Measurements from ENCODE around the gene TMEM151A.
A peak's percentile ranks its signal among the peaks of the same experiment; 100 is the strongest.

TMEM151A gene

DNA sequence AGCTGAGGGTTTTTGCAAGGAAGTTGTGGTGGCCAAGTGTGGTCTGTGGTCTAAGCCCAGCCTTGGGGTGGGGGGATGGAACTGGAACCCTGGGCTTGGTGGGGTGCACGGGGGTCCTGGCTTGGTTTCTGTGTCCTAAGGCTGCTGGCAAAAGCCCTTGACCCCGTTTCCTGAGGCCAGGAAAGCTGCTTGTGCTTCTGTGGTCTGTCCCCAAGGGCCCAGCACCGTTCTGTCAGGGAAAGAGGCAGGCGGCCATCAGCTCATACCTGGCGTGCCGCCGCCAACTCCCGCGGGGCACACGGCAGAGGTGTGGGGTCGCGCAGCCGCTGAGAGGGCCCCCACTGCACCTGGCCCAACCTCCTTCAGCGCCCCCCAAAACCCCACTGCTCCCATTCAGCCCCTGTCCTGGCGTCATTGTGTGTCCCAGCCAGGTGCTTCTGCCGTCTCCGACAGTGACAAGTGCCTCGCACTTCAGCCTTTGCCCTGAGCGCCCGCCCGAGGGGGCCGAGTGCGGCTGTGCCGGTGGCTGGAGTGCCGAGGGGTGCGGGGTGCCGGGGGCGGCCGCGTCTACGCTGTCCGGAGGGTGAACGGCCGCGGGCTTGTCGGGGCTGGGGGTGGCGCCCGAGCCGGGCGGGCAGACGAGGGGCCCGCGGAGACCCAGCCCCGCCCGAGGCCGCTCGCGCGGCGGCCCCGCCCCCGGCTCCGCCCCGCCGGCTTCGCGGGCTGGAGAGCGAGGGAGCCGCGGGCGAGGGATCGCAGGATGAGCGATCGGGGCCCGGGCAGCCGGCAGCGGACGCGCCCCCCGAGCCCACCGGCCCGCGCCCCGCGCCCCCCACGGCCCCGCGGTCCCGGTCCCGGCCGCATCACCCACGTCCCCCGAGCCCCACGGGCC lies 14.0 kb upstream of the TMEM151A start, which contains the start of gene CNIH2:
Gene CNIH2 (plus strand): TSS at position 705 of the 892 bp plus-strand sequence. CDS start 282 bp downstream, outside the sequence.
- TF ChIP-seq, protein P1, sequence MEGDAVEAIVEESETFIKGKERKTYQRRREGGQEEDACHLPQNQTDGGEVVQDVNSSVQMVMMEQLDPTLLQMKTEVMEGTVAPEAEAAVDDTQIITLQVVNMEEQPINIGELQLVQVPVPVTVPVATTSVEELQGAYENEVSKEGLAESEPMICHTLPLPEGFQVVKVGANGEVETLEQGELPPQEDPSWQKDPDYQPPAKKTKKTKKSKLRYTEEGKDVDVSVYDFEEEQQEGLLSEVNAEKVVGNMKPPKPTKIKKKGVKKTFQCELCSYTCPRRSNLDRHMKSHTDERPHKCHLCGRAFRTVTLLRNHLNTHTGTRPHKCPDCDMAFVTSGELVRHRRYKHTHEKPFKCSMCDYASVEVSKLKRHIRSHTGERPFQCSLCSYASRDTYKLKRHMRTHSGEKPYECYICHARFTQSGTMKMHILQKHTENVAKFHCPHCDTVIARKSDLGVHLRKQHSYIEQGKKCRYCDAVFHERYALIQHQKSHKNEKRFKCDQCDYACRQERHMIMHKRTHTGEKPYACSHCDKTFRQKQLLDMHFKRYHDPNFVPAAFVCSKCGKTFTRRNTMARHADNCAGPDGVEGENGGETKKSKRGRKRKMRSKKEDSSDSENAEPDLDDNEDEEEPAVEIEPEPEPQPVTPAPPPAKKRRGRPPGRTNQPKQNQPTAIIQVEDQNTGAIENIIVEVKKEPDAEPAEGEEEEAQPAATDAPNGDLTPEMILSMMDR (IDR thresholded peaks at IDR 0.05; ENCODE audit: insufficient read depth, low read length, missing control alignments): no peak
- H3K4me3 ChIP-seq (ENCODE audit: low read depth, low read length): peak within 1 kb of the TSS; percentile 41
- POLR2A ChIA-PET: no interaction called here
- CTCF ChIA-PET: interaction anchor here (0.8 kb wide), 1 partner anchor 9 kb away, joined by 4 read pairs; no protein-coding TSS in a partner anchor
- no peak for DNase-seq (ENCODE audit: low read depth, low spot score)

DNA sequence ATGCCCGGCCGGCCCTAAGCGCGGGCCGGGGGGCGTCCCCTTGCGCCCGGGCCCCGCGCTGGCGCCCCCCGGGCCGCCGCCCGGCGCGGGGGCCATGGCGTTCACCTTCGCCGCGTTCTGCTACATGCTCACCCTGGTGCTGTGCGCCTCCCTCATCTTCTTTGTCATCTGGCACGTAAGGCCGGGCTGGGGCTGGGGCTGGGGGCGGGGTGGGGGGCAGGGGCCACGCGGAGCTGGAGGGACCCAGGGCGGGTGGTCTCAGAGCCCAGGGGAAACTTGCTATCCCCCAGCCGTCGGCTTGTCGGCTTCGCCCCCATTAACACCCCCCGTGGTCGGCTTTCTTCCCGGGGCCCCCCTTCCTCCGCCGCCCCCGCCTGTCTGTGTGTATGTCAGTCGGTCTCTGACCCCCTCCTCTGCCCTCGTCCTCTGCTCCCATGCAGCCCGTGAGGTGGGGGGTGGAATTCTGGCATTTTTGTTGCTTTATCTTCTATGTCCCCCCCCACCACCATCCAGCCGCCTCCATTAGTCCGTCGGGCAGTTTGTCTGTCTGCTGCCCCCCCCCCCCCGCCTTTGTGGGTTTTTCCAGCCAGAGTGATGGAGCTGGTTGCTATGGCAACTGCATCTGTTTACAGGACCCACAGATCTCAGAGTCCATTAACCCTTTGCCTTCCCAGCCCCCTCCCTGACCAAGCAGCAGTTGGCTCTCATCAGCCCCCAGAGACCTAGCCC lies 13.2 kb upstream of the TMEM151A start:
- TF ChIP-seq, protein P1 (IDR thresholded peaks at IDR 0.05; ENCODE audit: insufficient read depth, low read length, missing control alignments): no peak
- peak overlapping the region; percentile 41 for H3K4me3 ChIP-seq (ENCODE audit: low read depth, low read length)
- POLR2A ChIA-PET: interaction anchor here (0.7 kb wide), 1 partner anchor 39 kb away, joined by 4 read pairs; no protein-coding TSS in a partner anchor
- CTCF ChIA-PET: interaction anchor here (0.8 to 8.5 kb wide), 6 partner anchors 9 to 110 kb away, joined by 3 to 144 read pairs (median 5); partner anchors contain the start of genes RAB1B and YIF1A
- no peak for DNase-seq (ENCODE audit: low read depth, low spot score)

DNA sequence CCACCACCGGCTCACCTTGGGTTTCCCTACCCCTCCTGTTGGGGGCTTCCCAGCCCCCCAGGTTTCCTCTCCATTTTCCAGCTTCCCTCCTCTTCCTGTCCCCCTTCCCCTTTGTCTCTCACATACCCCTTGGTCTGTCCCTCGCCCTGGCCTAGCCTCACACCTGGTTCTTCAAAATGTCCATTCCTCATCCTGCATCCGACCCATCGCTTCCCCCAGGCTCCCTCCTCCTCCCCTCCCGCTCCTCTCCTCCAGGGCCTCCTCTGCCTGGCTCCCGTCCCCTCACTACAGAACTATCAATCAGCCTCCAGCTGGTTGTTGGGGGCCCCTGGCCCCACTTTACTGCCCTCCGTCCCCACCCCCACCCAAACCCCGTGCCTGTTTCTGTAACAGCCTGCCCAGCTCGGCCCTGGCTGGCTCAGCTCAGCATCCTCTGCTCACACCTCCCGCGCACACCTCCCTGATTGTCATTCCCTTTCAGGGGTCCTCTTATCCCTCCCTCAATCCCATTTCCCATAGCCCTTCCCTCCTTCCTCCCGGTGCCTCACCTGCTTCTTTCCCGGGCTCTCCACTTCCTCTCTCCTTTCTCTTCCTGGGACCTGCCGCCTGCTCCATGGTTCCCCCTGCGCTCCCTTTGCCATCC lies 12.5 kb upstream of the TMEM151A start:
- CTCF ChIA-PET: interaction anchor here (0.8 to 8.5 kb wide), 6 partner anchors 9 to 110 kb away, joined by 3 to 144 read pairs (median 5); partner anchors contain the start of genes RAB1B and YIF1A

DNA sequence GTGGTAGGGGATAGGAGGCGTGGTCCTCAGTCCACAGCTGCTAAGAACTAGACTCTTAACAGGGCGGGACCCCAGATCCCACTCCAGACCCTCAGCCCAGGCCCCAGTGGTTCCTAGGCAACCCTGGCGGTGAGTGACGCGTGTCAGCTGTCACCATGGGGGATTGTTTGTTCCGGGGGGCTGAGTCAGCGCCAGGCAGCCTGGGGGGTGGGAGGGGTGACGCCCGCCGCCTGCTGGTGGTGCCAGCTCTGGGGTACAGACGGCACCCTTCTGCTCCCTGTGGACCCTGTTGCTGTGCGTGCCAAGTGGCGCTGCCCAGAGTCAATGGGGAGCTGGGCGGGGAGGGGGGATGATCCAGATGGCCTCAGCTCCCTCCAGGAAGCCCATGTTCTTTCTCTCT lies 11.3 kb upstream of the TMEM151A start:
- TF ChIP-seq, protein P1 (IDR thresholded peaks at IDR 0.05; ENCODE audit: insufficient read depth, low read length, missing control alignments): no peak
- CTCF ChIA-PET: interaction anchor here (0.7 to 8.5 kb wide), 9 partner anchors 8 to 109 kb away, joined by 3 to 144 read pairs (median 3); partner anchors contain the start of genes RAB1B and YIF1A
- DNase-seq (ENCODE audit: low read depth, low spot score): no peak
- H3K4me3 ChIP-seq (ENCODE audit: low read depth, low read length): no peak overlapping the region
- POLR2A ChIA-PET: interaction anchor here (0.8 to 2.7 kb wide), 3 partner anchors 9 to 12 kb away, joined by 3 to 15 read pairs (median 5); partner anchors contain the start of gene YIF1A

More for the DNA sequence above, 12.5 kb upstream of the TMEM151A start:
- POLR2A ChIA-PET: interaction anchor here (0.7 to 2.7 kb wide), 2 partner anchors 10 to 39 kb away, joined by 4 to 15 read pairs; partner anchors contain the start of gene YIF1A
- DNase-seq (ENCODE audit: low read depth, low spot score): no peak
- no peak overlapping the region for H3K4me3 ChIP-seq (ENCODE audit: low read depth, low read length)
- TF ChIP-seq, protein P1 (IDR thresholded peaks at IDR 0.05; ENCODE audit: insufficient read depth, low read length, missing control alignments): no peak

DNA sequence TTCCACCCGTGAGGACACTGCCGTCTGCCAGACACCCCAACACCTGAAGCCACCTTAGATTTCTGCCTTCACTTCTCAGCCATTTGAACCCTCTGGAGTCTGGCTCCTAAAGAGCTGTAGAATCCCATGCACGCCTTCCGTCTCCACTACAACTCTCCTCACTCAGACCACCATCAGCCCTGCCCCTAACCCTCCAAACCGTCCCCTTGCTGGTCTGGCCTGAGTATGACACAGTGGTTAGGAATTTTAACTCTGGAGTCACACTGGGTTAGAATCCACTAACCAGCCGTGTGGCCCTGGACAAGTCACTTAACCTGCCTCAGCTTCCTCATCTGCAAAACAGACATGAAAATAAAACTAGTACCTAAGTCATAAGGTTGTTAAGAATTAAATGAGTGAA lies 10.7 kb upstream of the TMEM151A start:
- ChIA-PET CTCF (interaction anchor here (1.2 to 8.5 kb wide), 10 partner anchors 8 to 77 kb away, joined by 3 to 144 read pairs (median 4); partner anchors contain the start of genes RAB1B and YIF1A), POLR2A (interaction anchor here (1.2 to 2.7 kb wide), 2 partner anchors 8 to 10 kb away, joined by 5 to 15 read pairs; partner anchors contain the start of gene YIF1A)
- TF ChIP-seq, protein P1 (IDR thresholded peaks at IDR 0.05; ENCODE audit: insufficient read depth, low read length, missing control alignments): no peak
- no peak overlapping the region for H3K4me3 ChIP-seq (ENCODE audit: low read depth, low read length)
- no peak for DNase-seq (ENCODE audit: low read depth, low spot score)
